Fibroblast of pulmonary artery (primary cell): ENCODE results near the gene DMRT3.
A peak's percentile ranks its signal among the peaks of the same experiment; 100 is the strongest.
"Not testable (repeated sequence)": the region's sequence is repeated elsewhere in the genome, so short reads cannot be mapped to it uniquely, and the experiment has no call there.

Experiments used
- DNase-seq: peaks from one replicate; pipeline ENCODE4 v3.0.0-alpha.2; 2010; ENCODE audit warnings: low read depth
- H3K4me3 ChIP-seq: replicated peaks from 2 replicates; pipeline ENCODE4 v1.5.1; 2011; ENCODE audit warnings: low read depth, mild to moderate bottlenecking, control low read depth, low read length, moderate library complexity
- TF ChIP-seq, protein P1 (sequence below): IDR thresholded peaks from 2 replicates; pipeline ENCODE4 v1.5.1; 2011; ENCODE audit warnings: mild to moderate bottlenecking, control low read depth, low read length, inconsistent platforms; ENCODE audit errors: missing control alignments

DMRT3 gene

DNA sequence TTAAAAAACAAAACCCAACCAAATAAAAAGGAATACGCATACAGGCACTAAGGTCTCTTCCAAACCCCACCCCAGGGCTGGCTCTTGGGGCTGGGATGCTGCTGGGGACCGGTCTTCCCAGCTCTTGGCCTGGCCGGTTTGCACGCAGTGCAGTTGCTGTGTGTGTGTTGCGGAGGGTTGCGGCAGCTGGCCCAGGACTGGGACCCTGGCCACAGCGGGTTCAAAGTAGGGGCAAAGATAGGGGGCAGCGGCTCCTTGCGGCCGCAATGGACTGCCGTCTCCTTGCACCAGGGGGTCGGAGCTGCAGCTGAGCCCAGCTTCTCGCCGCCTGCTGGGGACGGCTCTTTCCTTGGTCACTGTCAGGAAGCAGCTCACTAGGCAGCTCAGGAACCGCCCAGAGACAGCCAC lies 5.0 kb downstream of the DMRT3 start:
- H3K4me3 ChIP-seq, result no peak overlapping the region
- no peak for DNase-seq
- TF ChIP-seq, protein P1, sequence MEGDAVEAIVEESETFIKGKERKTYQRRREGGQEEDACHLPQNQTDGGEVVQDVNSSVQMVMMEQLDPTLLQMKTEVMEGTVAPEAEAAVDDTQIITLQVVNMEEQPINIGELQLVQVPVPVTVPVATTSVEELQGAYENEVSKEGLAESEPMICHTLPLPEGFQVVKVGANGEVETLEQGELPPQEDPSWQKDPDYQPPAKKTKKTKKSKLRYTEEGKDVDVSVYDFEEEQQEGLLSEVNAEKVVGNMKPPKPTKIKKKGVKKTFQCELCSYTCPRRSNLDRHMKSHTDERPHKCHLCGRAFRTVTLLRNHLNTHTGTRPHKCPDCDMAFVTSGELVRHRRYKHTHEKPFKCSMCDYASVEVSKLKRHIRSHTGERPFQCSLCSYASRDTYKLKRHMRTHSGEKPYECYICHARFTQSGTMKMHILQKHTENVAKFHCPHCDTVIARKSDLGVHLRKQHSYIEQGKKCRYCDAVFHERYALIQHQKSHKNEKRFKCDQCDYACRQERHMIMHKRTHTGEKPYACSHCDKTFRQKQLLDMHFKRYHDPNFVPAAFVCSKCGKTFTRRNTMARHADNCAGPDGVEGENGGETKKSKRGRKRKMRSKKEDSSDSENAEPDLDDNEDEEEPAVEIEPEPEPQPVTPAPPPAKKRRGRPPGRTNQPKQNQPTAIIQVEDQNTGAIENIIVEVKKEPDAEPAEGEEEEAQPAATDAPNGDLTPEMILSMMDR, result no peak

DNA sequence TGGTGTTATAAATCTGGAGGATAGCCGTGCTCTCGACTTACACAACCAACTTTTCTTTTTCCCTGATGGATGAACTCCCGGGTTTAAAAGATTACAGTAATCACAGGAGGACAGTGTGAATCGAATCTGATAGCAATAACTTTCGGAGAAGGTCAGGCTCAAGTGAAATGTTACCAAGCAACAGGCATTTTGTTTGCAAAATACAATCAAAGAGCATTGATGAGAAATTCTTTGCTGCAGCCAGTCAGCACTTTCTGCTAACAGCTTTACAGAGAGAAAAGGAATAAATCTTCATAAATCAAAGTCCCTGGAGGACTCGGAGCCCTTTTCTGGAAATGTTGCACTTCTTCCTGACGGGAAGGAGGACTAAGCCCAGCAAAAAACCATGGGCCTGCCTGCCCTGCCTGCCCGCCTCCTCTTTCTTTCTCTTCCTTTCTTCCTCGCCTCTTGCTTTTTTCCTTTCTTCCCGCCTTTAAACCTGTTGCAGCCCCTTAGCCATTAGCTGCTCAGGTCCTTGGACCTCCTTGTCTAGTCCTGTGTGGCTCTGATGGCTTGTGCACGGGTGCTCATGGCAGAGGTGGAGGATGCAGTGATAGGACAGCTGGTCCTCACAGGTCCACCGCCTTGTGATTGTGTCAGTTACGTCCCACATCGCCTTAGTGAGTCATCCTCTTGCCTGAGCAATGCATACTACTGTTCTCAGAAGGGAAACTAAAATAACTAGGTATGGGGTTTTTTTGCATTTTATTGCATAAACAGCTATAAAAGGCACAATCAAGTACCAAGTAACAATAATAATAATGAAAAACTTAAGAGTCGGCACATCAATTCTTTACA lies 6.2 kb downstream of the DMRT3 start:
- TF ChIP-seq, protein P1, result no peak
- no peak overlapping the region for H3K4me3 ChIP-seq
- no peak for DNase-seq

DNA sequence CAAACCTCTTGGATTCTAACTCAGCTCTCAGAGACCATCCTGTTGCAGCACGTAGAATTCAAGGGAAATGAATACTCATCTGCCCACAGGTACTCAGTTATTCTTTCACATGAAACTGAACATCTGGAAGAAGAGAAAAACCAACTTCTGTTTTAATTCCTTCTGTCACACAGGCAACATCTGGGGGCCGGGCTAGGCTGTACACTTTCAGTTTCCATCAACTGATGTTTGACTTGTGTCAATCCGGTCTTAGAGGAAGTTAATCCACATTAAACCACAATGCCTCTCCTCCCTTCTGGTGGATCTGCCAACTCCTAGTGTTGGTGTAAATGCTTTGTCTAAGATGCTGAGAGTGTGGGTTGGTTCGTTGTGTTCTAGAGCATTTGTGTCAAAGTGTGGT lies 17.6 kb downstream of the DMRT3 start:
- no peak overlapping the region for H3K4me3 ChIP-seq
- DNase-seq, result no peak
- TF ChIP-seq, protein P1, result no peak

DNA sequence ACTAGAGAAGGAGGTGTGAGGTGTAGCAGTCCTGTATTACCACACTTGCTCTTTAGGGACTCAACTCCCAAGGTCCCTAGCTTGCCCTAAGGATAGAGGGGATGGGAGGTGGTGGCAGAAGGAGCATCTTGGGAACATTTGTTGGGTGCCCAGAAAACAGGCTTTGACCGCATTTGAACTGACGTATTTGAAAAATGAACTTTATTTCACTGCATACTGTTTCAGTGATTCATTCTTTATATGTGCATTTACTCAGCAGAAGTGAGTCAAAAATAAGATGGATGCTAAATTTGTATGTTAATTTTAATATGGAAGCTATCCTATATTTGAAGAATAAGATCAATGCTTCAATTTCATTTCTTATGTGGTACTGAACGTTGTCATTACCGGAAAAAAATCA lies 18.7 kb downstream of the DMRT3 start:
- DNase-seq, result no peak
- TF ChIP-seq, protein P1, result no peak

DNA sequence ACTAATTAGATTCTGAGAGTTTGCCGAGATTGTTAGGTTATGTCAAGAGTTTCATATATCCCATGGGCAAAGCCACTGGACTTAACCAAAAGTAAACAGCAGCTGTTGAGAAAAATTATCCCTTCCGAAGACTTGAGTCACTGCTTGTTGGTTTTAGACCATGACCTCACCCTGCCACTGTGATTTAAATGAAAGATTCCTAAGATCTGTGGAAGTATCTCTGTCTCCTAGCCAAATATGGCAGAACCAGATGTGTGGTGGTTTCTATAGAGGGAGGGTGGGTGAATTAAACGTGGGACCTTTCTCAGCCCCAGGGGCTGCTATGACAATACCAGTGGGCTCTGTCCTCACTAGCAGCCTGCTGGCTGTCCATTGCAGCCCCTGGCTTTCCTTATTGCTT lies 19.3 kb downstream of the DMRT3 start:
- TF ChIP-seq, protein P1, result no peak
- no peak for DNase-seq
- no peak overlapping the region for H3K4me3 ChIP-seq

More for the DNA sequence above, 18.7 kb downstream of the DMRT3 start:
- H3K4me3 ChIP-seq, result no peak overlapping the region

DNA sequence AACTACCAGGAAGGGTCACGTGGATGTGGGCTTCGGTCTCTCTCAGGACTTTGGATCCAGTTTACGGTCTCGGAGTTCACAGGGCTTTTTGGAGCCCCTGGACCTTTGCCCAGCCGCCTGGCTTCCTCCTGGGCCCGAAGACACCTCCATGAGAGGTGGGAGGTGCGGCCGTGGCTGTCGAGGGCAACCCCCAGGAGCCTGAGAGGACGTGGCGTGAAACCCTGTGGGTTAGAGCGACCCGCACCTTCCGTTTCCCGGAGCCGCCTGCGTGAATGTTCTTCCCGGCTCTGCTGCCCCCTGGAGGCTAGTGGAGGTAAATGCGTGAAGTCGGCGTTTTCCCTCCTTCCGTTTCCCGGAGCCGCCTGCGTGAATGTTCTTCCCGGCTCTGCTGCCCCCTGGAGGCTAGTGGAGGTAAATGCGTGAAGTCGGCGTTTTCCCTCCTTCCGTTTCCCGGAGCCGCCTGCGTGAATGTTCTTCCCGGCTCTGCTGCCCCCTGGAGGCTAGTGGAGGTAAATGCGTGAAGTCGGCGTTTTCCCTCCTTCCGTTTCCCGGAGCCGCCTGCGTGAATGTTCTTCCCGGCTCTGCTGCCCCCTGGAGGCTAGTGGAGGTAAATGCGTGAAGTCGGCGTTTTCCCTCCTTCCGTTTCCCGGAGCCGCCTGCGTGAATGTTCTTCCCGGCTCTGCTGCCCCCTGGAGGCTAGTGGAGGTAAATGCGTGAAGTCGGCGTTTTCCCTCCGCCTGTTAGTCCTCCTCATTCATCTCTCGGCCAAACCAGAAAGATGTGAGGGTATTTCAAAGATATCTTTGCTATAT lies 22.1 kb downstream of the DMRT3 start:
- DNase-seq, result not testable (repeated sequence)

More for the DNA sequence above, 22.1 kb downstream of the DMRT3 start:
- TF ChIP-seq, protein P1, result peak; percentile 16
- not testable (repeated sequence) for H3K4me3 ChIP-seq
